H1 (cell line): ENCODE measurements around the gene CWC27. TPM values are rescaled to one million over a fixed set of nuclear protein-coding genes. Genes with fewer than 3 reads are reported as not detected.

Experiments
- RBBP5 ChIP-seq: IDR thresholded peaks from 2 replicates; pipeline ENCODE4 v1.7.1; 2012; ENCODE audit warnings: low read depth, mild to moderate bottlenecking, inconsistent platforms, low read length, moderate library complexity, borderline replicate concordance
- TAF7 ChIP-seq: optimal IDR thresholded peaks from 2 replicates; pipeline ENCODE3; 2011; ENCODE audit warnings: low read depth, mild to moderate bottlenecking, inconsistent platforms, low read length, moderate library complexity, borderline replicate concordance
- polyA plus RNA-seq, 7 experiments: library from polyadenylated mRNA; depleted of rRNA in 3 of 7; stranded (reverse) in 5 of 7; unstranded in 2 of 7; fragments of >200 nt in 5 of 7; fragments of 200-250 nt in 2 of 7; gene quantifications; 1 replicate in 5 of 7; 2 replicates in 1 of 7; 4 replicates in 1 of 7; pipeline versions ENCODE4 v1.2.1 to v1.2.3, GENCODE V29; 2011 to 2013; ENCODE audit warnings: missing spikeins in 2 of 7, mixed read lengths in 2 of 7
- total RNA-seq: library from RNA; stranded (reverse); fragmentation: NEBNext Ultra II Directional; extraction: Animal tissue kit (Norgen Biotek cat#: 25700); gene quantifications from 2 replicates; pipeline ENCODE4 v1.2.1, GENCODE V29; 2021
- TF ChIP-seq, protein P1 (sequence below): IDR thresholded peaks from 2 replicates; pipeline ENCODE4 v1.6.1; 2011; ENCODE audit warnings: low read length, improper control_type of control experiment
- TF ChIP-seq, protein P2 (sequence below): IDR thresholded peaks from 2 replicates; pipeline ENCODE4 v1.6.1; 2011; ENCODE audit warnings: low read depth, mild to moderate bottlenecking, low read length; ENCODE audit not compliant: insufficient read depth

Gene CWC27
- total and polyA plus RNA-seq, 2 of the 8 experiments (the other 6 are each of a cell fraction or from before 2014, with no cell fraction given) = 24.9 to 43.4 TPM

DNA sequence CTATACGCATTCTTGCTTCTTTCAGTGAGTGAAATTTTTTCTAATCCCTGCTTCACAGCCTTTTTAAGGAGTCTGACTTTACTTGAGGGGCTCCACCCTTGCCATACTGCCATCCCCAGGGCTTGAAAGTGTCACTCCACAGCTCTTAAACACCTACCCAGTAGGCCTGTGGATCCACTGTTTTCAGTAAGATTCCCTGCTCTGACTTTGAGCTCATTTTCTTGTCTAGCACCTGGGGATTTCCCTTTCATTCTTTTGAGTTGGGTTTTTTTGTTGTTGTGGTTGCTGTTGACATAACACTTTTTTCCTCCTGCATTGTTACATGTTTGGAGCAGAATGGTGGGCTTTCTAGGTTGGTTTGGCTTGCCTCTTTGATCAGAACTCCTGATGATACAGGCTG lies 23.8 kb upstream of the CWC27 start (continued):
- TF ChIP-seq TAF7 (no peak), RBBP5 (no peak)
- TF ChIP-seq, protein P1, sequence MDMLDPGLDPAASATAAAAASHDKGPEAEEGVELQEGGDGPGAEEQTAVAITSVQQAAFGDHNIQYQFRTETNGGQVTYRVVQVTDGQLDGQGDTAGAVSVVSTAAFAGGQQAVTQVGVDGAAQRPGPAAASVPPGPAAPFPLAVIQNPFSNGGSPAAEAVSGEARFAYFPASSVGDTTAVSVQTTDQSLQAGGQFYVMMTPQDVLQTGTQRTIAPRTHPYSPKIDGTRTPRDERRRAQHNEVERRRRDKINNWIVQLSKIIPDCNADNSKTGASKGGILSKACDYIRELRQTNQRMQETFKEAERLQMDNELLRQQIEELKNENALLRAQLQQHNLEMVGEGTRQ = no peak
- TF ChIP-seq, protein P2, sequence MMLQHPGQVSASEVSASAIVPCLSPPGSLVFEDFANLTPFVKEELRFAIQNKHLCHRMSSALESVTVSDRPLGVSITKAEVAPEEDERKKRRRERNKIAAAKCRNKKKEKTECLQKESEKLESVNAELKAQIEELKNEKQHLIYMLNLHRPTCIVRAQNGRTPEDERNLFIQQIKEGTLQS = no peak
